ENCODE results near the gene PPFIA1.

DNA sequence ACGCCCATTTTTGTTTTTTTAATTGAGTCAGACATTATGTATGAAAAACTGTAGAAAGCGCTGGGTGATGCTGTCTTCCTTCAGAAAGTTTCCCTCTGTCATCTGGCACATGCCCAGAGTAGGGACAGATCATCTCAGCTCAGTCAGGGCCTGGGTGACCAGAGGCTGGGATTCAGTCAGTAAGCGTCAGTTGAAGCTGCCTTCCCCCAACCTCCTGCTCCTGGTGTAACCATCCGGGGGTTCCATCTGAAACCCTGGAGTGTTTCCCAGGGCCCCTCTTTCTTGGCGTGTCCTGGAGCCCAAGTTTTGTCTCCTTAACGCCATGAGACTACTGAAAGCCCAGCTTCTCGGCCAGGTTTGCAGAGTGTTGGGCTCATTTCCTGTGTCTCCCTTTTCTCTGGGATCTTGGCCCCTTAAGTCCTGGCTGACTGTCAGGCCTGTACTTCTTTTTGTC is 10.7 kb downstream of the PPFIA1 start:
- TF ChIP-seq, protein P1, sequence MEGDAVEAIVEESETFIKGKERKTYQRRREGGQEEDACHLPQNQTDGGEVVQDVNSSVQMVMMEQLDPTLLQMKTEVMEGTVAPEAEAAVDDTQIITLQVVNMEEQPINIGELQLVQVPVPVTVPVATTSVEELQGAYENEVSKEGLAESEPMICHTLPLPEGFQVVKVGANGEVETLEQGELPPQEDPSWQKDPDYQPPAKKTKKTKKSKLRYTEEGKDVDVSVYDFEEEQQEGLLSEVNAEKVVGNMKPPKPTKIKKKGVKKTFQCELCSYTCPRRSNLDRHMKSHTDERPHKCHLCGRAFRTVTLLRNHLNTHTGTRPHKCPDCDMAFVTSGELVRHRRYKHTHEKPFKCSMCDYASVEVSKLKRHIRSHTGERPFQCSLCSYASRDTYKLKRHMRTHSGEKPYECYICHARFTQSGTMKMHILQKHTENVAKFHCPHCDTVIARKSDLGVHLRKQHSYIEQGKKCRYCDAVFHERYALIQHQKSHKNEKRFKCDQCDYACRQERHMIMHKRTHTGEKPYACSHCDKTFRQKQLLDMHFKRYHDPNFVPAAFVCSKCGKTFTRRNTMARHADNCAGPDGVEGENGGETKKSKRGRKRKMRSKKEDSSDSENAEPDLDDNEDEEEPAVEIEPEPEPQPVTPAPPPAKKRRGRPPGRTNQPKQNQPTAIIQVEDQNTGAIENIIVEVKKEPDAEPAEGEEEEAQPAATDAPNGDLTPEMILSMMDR (IDR thresholded peaks at IDR 0.05; ENCODE audit: low read depth, low read length) = no peak
- TF ChIP-seq EZH2phosphoT487 (IDR thresholded peaks at IDR 0.05; ENCODE audit: low read depth) = no peak
